HCT116 (cell line): ENCODE measurements around the gene MMP10.

Experiments
- EZH2 ChIP-seq: fragments of 200-600 bp; sonication (generic); IDR thresholded peaks from 2 replicates; pipeline ENCODE4 v1.6.1; 2017; ENCODE audit warnings: antibody characterized with exemption, mixed run types
- POLR2A ChIP-seq: IDR thresholded peaks from 2 replicates; pipeline ENCODE4 v1.7.0; 2011; ENCODE audit warnings: borderline replicate concordance; ENCODE audit not compliant: insufficient read depth, insufficient read length; ENCODE audit errors: extremely low read depth
- POLR2AphosphoS5 ChIP-seq: IDR thresholded peaks from 2 replicates; pipeline ENCODE4 v1.6.1; 2011; ENCODE audit warnings: mild to moderate bottlenecking, low read depth, low read length, moderate library complexity
- RAD21 ChIP-seq: IDR thresholded peaks from 2 replicates; pipeline ENCODE4 v1.6.1; 2012; ENCODE audit warnings: low read depth, mild to moderate bottlenecking
- SRF ChIP-seq: IDR thresholded peaks from 2 replicates; pipeline ENCODE4 v1.6.1; 2012; ENCODE audit warnings: low read depth
- TF ChIP-seq, protein P1 (sequence below), 3 experiments: fragments of 200-600 bp in 1 of 3; sonication (generic) in 1 of 3; IDR thresholded peaks in 2 of 3; conservative IDR thresholded peaks in 1 of 3; 2 replicates each; pipeline ENCODE4 v1.5.1; 2012 to 2017; ENCODE audit warnings: low read depth in 2 of 3, low read length in 2 of 3, antibody characterized with exemption in 1 of 3, borderline replicate concordance in 1 of 3, control low read depth in 1 of 3, mild to moderate bottlenecking in 1 of 3, mixed read lengths in 1 of 3, mixed run types in 1 of 3, moderate library complexity in 1 of 3; ENCODE audit not compliant: insufficient read depth in 1 of 3
- TF ChIP-seq, protein P2 (sequence below): IDR thresholded peaks from 2 replicates; pipeline ENCODE4 v1.6.1; 2012
- TF ChIP-seq, protein P3 (sequence below): IDR thresholded peaks from 2 replicates; pipeline ENCODE4 v1.6.1; 2012; ENCODE audit warnings: low read depth

DNA sequence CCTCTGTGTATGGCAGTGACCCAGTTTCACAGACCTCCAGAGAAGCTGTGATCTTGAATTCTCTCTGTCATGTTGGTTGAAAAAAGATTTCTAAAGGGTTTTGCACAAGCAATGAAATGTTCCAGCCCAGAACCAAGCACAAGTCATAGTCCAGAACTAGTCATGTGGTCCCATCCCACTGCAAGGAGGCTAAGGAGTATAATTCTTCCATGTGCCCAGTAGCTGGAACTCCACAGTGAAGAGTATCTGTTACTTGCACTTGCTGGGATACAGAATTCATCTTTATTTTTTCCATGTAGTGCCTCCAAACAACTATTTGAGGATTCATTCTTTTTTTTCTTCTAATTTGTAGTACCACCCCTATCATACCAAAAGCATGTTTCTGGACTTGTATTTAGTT, 45.8 kb downstream of the MMP10 start:
- TF ChIP-seq SRF: no peak
- TF ChIP-seq EZH2: no peak
- TF ChIP-seq, protein P1, sequence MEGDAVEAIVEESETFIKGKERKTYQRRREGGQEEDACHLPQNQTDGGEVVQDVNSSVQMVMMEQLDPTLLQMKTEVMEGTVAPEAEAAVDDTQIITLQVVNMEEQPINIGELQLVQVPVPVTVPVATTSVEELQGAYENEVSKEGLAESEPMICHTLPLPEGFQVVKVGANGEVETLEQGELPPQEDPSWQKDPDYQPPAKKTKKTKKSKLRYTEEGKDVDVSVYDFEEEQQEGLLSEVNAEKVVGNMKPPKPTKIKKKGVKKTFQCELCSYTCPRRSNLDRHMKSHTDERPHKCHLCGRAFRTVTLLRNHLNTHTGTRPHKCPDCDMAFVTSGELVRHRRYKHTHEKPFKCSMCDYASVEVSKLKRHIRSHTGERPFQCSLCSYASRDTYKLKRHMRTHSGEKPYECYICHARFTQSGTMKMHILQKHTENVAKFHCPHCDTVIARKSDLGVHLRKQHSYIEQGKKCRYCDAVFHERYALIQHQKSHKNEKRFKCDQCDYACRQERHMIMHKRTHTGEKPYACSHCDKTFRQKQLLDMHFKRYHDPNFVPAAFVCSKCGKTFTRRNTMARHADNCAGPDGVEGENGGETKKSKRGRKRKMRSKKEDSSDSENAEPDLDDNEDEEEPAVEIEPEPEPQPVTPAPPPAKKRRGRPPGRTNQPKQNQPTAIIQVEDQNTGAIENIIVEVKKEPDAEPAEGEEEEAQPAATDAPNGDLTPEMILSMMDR (IDR thresholded peaks at IDR 0.05 in 2 of 3, conservative IDR thresholded peaks at IDR 0.05 in 1 of 3; ENCODE audit: borderline replicate concordance in 1 of 3, insufficient read depth in 1 of 3, low read depth in 2 of 3, low read length in 2 of 3): no peak
- TF ChIP-seq POLR2AphosphoS5: no peak
- no peak for TF ChIP-seq POLR2A
- TF ChIP-seq, protein P2, sequence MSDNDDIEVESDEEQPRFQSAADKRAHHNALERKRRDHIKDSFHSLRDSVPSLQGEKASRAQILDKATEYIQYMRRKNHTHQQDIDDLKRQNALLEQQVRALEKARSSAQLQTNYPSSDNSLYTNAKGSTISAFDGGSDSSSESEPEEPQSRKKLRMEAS: no peak
- TF ChIP-seq, protein P3, sequence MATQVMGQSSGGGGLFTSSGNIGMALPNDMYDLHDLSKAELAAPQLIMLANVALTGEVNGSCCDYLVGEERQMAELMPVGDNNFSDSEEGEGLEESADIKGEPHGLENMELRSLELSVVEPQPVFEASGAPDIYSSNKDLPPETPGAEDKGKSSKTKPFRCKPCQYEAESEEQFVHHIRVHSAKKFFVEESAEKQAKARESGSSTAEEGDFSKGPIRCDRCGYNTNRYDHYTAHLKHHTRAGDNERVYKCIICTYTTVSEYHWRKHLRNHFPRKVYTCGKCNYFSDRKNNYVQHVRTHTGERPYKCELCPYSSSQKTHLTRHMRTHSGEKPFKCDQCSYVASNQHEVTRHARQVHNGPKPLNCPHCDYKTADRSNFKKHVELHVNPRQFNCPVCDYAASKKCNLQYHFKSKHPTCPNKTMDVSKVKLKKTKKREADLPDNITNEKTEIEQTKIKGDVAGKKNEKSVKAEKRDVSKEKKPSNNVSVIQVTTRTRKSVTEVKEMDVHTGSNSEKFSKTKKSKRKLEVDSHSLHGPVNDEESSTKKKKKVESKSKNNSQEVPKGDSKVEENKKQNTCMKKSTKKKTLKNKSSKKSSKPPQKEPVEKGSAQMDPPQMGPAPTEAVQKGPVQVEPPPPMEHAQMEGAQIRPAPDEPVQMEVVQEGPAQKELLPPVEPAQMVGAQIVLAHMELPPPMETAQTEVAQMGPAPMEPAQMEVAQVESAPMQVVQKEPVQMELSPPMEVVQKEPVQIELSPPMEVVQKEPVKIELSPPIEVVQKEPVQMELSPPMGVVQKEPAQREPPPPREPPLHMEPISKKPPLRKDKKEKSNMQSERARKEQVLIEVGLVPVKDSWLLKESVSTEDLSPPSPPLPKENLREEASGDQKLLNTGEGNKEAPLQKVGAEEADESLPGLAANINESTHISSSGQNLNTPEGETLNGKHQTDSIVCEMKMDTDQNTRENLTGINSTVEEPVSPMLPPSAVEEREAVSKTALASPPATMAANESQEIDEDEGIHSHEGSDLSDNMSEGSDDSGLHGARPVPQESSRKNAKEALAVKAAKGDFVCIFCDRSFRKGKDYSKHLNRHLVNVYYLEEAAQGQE: no peak
- no peak for TF ChIP-seq RAD21
